B cell (primary cell): ENCODE measurements around the gene RAB26. TPM values are rescaled to one million over a fixed set of nuclear protein-coding genes. Genes with fewer than 3 reads are reported as not detected.

Experiments
- ATAC-seq: fragments of 200-7000 bp; cut with Tn5 transposase; one replicate; pipeline ENCODE4 v1.10.0; 2021; ENCODE audit warnings: low read depth, mild to moderate bottlenecking, moderate number of reproducible peaks, moderate library complexity
- CTCF ChIA-PET: fragments of 350-600 bp; sonication (Branson Sonifier 250); formaldehyde crosslinking; loops from one replicate; lab custom pipeline; 2021; ENCODE audit warnings: antibody characterized with exemption, inconsistent platforms; lab: Charles Lee
- POLR2A ChIA-PET: fragments of 350-600 bp; sonication (Branson Sonifier 250); formaldehyde crosslinking; loops from one replicate; lab custom pipeline; 2021; ENCODE audit warnings: antibody characterized with exemption; lab: Charles Lee
- DNase-seq: peaks from one replicate; pipeline ENCODE4 v3.0.0; 2013
- H2AFZ ChIP-seq: 2 replicates; pipeline ENCODE4 v1.6.1; 2012; ENCODE audit warnings: mild to moderate bottlenecking, low read depth, low read length; ENCODE audit not compliant: insufficient read depth, poor library complexity, severe bottlenecking
- H3K27ac ChIP-seq, 2 donors: 1 replicate in 1 of 2; 2 replicates in 1 of 2; pipeline ENCODE4 v1.5.1; 2012 to 2013; ENCODE audit warnings: low read length in 2 of 2, mild to moderate bottlenecking in 2 of 2, moderate library complexity in 1 of 2
- H3K27me3 ChIP-seq, 4 experiments: fragments of 200-600 bp in 1 of 4; sonication (generic) in 1 of 4; replicated peaks in 1 of 4; 1 replicate in 2 of 4; 2 replicates in 2 of 4; pipeline versions ENCODE4 v1.6.1 to v1.7.0; 2013 to 2016; ENCODE audit warnings: low read length in 3 of 4, mild to moderate bottlenecking in 2 of 4, mixed read lengths in 1 of 4, moderate library complexity in 1 of 4; ENCODE audit not compliant: insufficient read depth in 4 of 4, control insufficient read depth in 3 of 4; ENCODE audit errors: control extremely low read depth in 1 of 4
- H3K36me3 ChIP-seq, 2 experiments: replicated peaks in 1 of 2; 1 replicate in 1 of 2; 2 replicates in 1 of 2; pipeline versions ENCODE4 v1.6.1 to v1.7.1; 2013; ENCODE audit warnings: low read length in 1 of 2; ENCODE audit not compliant: insufficient read depth in 2 of 2, control insufficient read depth in 1 of 2; ENCODE audit errors: control extremely low read depth in 1 of 2, extremely low read depth in 1 of 2
- H3K4me1 ChIP-seq, 2 donors: fragments of 200-600 bp in 1 of 2; sonication (generic) in 1 of 2; 1 replicate in 1 of 2; 2 replicates in 1 of 2; pipeline versions ENCODE4 v1.5.1 to v1.6.1; 2013 to 2017; ENCODE audit warnings: low read length in 2 of 2; ENCODE audit not compliant: control insufficient read depth in 2 of 2, insufficient read depth in 2 of 2
- H3K4me2 ChIP-seq: replicated peaks from 2 replicates; pipeline ENCODE3; 2012; ENCODE audit warnings: mild to moderate bottlenecking, low read depth, low read length; ENCODE audit not compliant: poor library complexity, severe bottlenecking
- H3K4me3 ChIP-seq, 5 experiments: fragments of 200-600 bp in 1 of 5; sonication (generic) in 1 of 5; 1 replicate in 3 of 5; 2 replicates in 2 of 5; pipeline versions ENCODE4 v1.5.1 to v1.7.0; 2011 to 2016; ENCODE audit warnings: low read length in 4 of 5, mild to moderate bottlenecking in 4 of 5, low read depth in 2 of 5, control low read depth in 1 of 5, moderate library complexity in 1 of 5; ENCODE audit not compliant: insufficient read depth in 1 of 5; ENCODE audit errors: control extremely low read depth in 1 of 5, extremely low read depth in 1 of 5
- H3K79me2 ChIP-seq: fragments of 200-600 bp; sonication (generic); one replicate; pipeline ENCODE4 v1.6.0; 2016; ENCODE audit warnings: low read length; ENCODE audit not compliant: control insufficient read depth, insufficient read depth
- H3K9ac ChIP-seq: fragments of 200-600 bp; sonication (generic); 2 replicates; pipeline ENCODE4 v1.6.1; 2017; ENCODE audit warnings: mild to moderate bottlenecking, low read length, moderate library complexity
- H3K9me3 ChIP-seq, 3 donors: one replicate each; pipeline versions ENCODE4 v1.6.1 to v1.7.1; 2013; ENCODE audit warnings: low read length in 2 of 3; ENCODE audit not compliant: control insufficient read depth in 2 of 3, insufficient read depth in 1 of 3; ENCODE audit errors: control extremely low read depth in 1 of 3
- H4K20me1 ChIP-seq: 2 replicates; pipeline ENCODE4 v1.6.0; 2012; ENCODE audit warnings: mild to moderate bottlenecking, low read length; ENCODE audit not compliant: insufficient read depth, control insufficient read depth, poor library complexity, severe bottlenecking
- H3K27ac Mint-ChIP-seq: one replicate; pipeline ENCODE4 v1.8.0; 2021; ENCODE audit warnings: mixed read lengths
- H3K27me3 Mint-ChIP-seq: one replicate; pipeline ENCODE4 v1.8.0; 2021; ENCODE audit warnings: mixed read lengths
- H3K4me1 Mint-ChIP-seq: one replicate; pipeline ENCODE4 v1.8.0; 2021; ENCODE audit warnings: mixed read lengths
- H3K4me3 Mint-ChIP-seq: one replicate; pipeline ENCODE4 v1.8.0; 2021; ENCODE audit warnings: mixed read lengths
- H3K9me3 Mint-ChIP-seq: one replicate; pipeline ENCODE4 v1.8.0; 2022; ENCODE audit warnings: mixed read lengths; ENCODE audit not compliant: insufficient read depth
- EZH2 ChIP-seq: IDR thresholded peaks from 2 replicates; pipeline ENCODE4 v1.6.1; 2012; ENCODE audit warnings: borderline replicate concordance, low read depth, mild to moderate bottlenecking, moderate library complexity, low read length; ENCODE audit not compliant: insufficient read depth, poor library complexity, severe bottlenecking
- WGBS: methylation state at CpG from one replicate; pipeline ENCODE4 v1.1.5; 2013; ENCODE audit warnings: missing lambda C conversion rate; ENCODE audit not compliant: insufficient coverage; 5-methylcytosine and 5-hydroxymethylcytosine counted together
- intact Hi-C: fragments of 100-400 bp; cut with micrococcal nuclease; formaldehyde crosslinking; loops from one replicate; pipeline ENCODE4 v1.10.0; 2022
- polyA plus RNA-seq: library from polyadenylated mRNA; depleted of rRNA; stranded (reverse); fragments of >200 nt; gene quantifications from 2 replicates; pipeline ENCODE4 v1.2.3, GENCODE V29; 2012
- total RNA-seq, 2 donors: library from RNA; stranded (reverse); fragments of 120-200 nt in 1 of 2; gene quantifications; 1 replicate in 1 of 2; 2 replicates in 1 of 2; pipeline versions ENCODE4 v1.2.3 to v1.2.4, GENCODE V29; 2013 to 2022
- TF ChIP-seq, protein P1 (sequence below): fragments of 200-600 bp; IDR thresholded peaks from one replicate; pipeline ENCODE4 v1.8.0; 2022; ENCODE audit warnings: antibody characterized with exemption, mild to moderate bottlenecking

The RAB26 gene
- total and polyA plus RNA-seq, 2 donors (not counting 1 experiment from before 2014, with no cell fraction given) = 0.62 to 1.2 TPM

DNA sequence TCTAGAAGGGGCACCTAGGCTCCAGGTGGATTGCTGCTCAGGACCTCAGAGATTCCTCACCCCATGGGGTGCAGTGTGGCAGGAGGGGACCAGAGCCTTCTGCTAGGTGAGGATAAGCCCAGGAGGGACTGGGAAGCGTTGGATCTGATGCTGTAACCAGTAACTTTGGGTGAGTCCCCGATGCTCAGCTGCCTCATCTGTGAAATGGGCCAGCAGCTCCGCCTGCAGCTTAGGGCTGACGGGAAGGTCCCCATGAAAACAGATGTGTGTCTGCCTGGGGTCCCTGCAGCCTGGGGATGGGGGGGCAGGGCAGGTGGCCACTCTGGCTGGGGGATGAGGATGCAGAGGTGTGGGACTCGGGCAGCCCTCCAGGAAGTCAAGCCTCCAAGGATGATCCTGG, 50.7 kb downstream of the RAB26 start:
- Histone ChIP-seq H3K27me3 (peaks cover 0 to 42% (median 19%) of the 10 kb centered on the region in 4 experiments), H3K27ac (no peak overlapping the region), H2AFZ (no peak overlapping the region), H3K9me3 (peaks cover 0 to 6% (median 0%) of the 10 kb centered on the region in 3 donors), H3K4me1 (peaks cover 12 to 22% of the 10 kb centered on the region in 2 donors), H3K4me3 (no peak overlapping the region), H3K36me3 (no peaks in the 10 kb centered on the region), H3K79me2 (no peaks in the 10 kb centered on the region), H3K4me2 (no peak overlapping the region), H4K20me1 (no peaks in the 10 kb centered on the region), H3K9ac (no peak overlapping the region)
- ChIA-PET CTCF (no interaction called here), POLR2A (no interaction called here)
- DNase-seq (no peak), ATAC-seq (no peak)
- 90% methylated on average over 5 of the region's 5 CpGs for WGBS
- Mint-ChIP-seq H3K27me3 (peaks cover 27% of the 10 kb centered on the region), H3K9me3 (no peaks in the 10 kb centered on the region), H3K4me3 (no peak overlapping the region), H3K4me1 (peaks cover 10% of the 10 kb centered on the region), H3K27ac (no peak overlapping the region)
- TF ChIP-seq EZH2 = no peak
- TF ChIP-seq, protein P1, sequence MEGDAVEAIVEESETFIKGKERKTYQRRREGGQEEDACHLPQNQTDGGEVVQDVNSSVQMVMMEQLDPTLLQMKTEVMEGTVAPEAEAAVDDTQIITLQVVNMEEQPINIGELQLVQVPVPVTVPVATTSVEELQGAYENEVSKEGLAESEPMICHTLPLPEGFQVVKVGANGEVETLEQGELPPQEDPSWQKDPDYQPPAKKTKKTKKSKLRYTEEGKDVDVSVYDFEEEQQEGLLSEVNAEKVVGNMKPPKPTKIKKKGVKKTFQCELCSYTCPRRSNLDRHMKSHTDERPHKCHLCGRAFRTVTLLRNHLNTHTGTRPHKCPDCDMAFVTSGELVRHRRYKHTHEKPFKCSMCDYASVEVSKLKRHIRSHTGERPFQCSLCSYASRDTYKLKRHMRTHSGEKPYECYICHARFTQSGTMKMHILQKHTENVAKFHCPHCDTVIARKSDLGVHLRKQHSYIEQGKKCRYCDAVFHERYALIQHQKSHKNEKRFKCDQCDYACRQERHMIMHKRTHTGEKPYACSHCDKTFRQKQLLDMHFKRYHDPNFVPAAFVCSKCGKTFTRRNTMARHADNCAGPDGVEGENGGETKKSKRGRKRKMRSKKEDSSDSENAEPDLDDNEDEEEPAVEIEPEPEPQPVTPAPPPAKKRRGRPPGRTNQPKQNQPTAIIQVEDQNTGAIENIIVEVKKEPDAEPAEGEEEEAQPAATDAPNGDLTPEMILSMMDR = no peak
- intact Hi-C loops = loop anchor here (10.0 kb wide), 2 partner anchors 146 to 406 kb away; partner anchors contain the start of gene ABCA3

DNA sequence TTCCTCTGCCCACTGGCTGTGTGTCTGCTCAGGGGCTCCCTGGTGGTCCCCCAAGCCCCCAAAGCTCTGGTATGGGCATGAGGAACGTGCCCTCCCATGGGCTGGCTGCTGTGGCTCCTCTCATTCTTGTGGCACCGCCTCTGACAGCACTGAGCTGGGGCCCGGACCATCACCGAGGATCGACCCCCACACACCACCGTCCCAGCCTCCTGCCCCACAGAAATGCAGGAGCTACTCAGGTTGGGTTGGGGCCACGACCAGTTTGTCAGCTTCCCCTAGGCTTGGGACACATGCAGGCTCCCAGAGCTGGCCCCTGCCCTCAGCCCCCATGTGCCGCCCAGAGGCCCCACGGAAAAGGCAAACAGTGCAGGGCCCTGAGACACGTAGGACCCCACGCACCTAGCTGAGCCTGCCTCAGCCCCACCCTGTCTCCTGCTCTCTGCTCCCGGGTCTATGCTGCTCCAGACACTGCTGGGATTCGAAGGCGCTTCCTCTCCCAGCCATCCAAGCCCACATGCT, 51.3 kb downstream of the RAB26 start:
- Histone ChIP-seq H3K4me1 (peaks cover 15 to 22% of the 10 kb centered on the region in 2 donors), H2AFZ (no peak overlapping the region), H3K9ac (no peak overlapping the region), H4K20me1 (no peaks in the 10 kb centered on the region), H3K4me2 (no peak overlapping the region), H3K9me3 (peaks cover 0 to 6% (median 0%) of the 10 kb centered on the region in 3 donors), H3K27me3 (peaks cover 0 to 36% (median 16%) of the 10 kb centered on the region in 4 experiments), H3K36me3 (no peaks in the 10 kb centered on the region), H3K79me2 (no peaks in the 10 kb centered on the region), H3K27ac (no peak overlapping the region), H3K4me3 (no peak overlapping the region)
- H3K27ac Mint-ChIP-seq = no peak overlapping the region
- peaks cover 26% of the 10 kb centered on the region for H3K27me3 Mint-ChIP-seq
- CTCF ChIA-PET = interaction anchor here (1.0 kb wide), 1 partner anchor 287 kb away, joined by 3 read pairs; no protein-coding TSS in a partner anchor
- no peaks in the 10 kb centered on the region for H3K9me3 Mint-ChIP-seq
- TF ChIP-seq, protein P1 = no peak
- TF ChIP-seq EZH2 = no peak
- H3K4me1 Mint-ChIP-seq = peaks cover 14% of the 10 kb centered on the region
- no peak overlapping the region for H3K4me3 Mint-ChIP-seq
- ATAC-seq (no peak), DNase-seq (no peak)
- 86% methylated on average over 11 of the region's 14 CpGs for WGBS
- intact Hi-C loops = loop anchor here (10.0 kb wide), 2 partner anchors 145 to 405 kb away; partner anchors contain the start of gene ABCA3
- POLR2A ChIA-PET = no interaction called here
